ENCODE results near the gene DOCK3. TPM values are rescaled to one million over a fixed set of nuclear protein-coding genes. Genes with fewer than 3 reads are reported as not detected.

Gene DOCK3
- total RNA-seq, 1 experiment from 2014 or later, result 0.15 TPM

GRCh38 chr3:50985893-50986292 lies 311.2 kb downstream of the DOCK3 start:
- no peak overlapping the region for H3K27ac ChIP-seq (ENCODE audit: low read length)
- no peak overlapping the region for H3K4me2 ChIP-seq (ENCODE audit: low read length)
- H3K27me3 ChIP-seq (ENCODE audit: low read length), result peaks cover 7% of the 10 kb centered on the region
- H4K20me1 ChIP-seq (ENCODE audit: low read length), result no peaks in the 10 kb centered on the region
- H3K4me1 ChIP-seq (ENCODE audit: insufficient read depth, low read length), result no peaks in the 10 kb centered on the region
- H3K9me3 ChIP-seq (ENCODE audit: low read length), result no peaks in the 10 kb centered on the region
- ChIA-PET CTCF (no interaction called here), POLR2A (ENCODE audit: unreplicated experiment) (no interaction called here)
- no peak overlapping the region for H3K4me3 ChIP-seq (ENCODE audit: low read length)
- no peak overlapping the region for H2AFZ ChIP-seq (ENCODE audit: low read length)
- no peak overlapping the region for H3K9ac ChIP-seq (ENCODE audit: low read length)
- H3K79me2 ChIP-seq (ENCODE audit: low read length), result no peaks in the 10 kb centered on the region
- no peak for ATAC-seq
- intact Hi-C loops (cut with micrococcal nuclease), result no loop called here
- no peaks in the 10 kb centered on the region for H3K36me3 ChIP-seq (ENCODE audit: low read depth, low read length)
- H3K9me2 ChIP-seq (replicated peaks; ENCODE audit: low read length), result no peaks in the 10 kb centered on the region
- TF ChIP-seq, protein P1, sequence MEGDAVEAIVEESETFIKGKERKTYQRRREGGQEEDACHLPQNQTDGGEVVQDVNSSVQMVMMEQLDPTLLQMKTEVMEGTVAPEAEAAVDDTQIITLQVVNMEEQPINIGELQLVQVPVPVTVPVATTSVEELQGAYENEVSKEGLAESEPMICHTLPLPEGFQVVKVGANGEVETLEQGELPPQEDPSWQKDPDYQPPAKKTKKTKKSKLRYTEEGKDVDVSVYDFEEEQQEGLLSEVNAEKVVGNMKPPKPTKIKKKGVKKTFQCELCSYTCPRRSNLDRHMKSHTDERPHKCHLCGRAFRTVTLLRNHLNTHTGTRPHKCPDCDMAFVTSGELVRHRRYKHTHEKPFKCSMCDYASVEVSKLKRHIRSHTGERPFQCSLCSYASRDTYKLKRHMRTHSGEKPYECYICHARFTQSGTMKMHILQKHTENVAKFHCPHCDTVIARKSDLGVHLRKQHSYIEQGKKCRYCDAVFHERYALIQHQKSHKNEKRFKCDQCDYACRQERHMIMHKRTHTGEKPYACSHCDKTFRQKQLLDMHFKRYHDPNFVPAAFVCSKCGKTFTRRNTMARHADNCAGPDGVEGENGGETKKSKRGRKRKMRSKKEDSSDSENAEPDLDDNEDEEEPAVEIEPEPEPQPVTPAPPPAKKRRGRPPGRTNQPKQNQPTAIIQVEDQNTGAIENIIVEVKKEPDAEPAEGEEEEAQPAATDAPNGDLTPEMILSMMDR (conservative IDR thresholded peaks at IDR 0.05; ENCODE audit: low read depth, low read length), result no peak
- no peak for TF ChIP-seq EZH2phosphoT487 (IDR thresholded peaks at IDR 0.05; ENCODE audit: borderline replicate concordance, low read length)
- TF ChIP-seq EZH2 (IDR thresholded peaks at IDR 0.05; ENCODE audit: low read length, unreplicated experiment), result no peak
- H3F3A ChIP-seq (ENCODE audit: low read length, unreplicated experiment), result no peaks in the 10 kb centered on the region
- DNase-seq, result no peak
- BruUV-seq (replicated peaks), result no TSS peak

GRCh38 chr3:50986726-50987125 lies 312.0 kb downstream of the DOCK3 start:
- no peaks in the 10 kb centered on the region for H3K9me2 ChIP-seq (replicated peaks; ENCODE audit: low read length)
- CTCF ChIA-PET, result no interaction called here
- no peaks in the 10 kb centered on the region for H3K9me3 ChIP-seq (ENCODE audit: low read length)
- no peak overlapping the region for H3K4me3 ChIP-seq (ENCODE audit: low read length)
- H3K9ac ChIP-seq (ENCODE audit: low read length), result no peak overlapping the region
- H3K27ac ChIP-seq (ENCODE audit: low read length), result no peak overlapping the region
- H3K79me2 ChIP-seq (ENCODE audit: low read length), result no peaks in the 10 kb centered on the region
- no peaks in the 10 kb centered on the region for H3K36me3 ChIP-seq (ENCODE audit: low read depth, low read length)
- POLR2A ChIA-PET (ENCODE audit: unreplicated experiment), result no interaction called here
- H4K20me1 ChIP-seq (ENCODE audit: low read length), result no peaks in the 10 kb centered on the region
- DNase-seq, result no peak
- H3K4me2 ChIP-seq (ENCODE audit: low read length), result no peak overlapping the region
- BruUV-seq (replicated peaks), result no TSS peak
- no peak for ATAC-seq
- peaks cover 7% of the 10 kb centered on the region for H3K27me3 ChIP-seq (ENCODE audit: low read length)
- no peaks in the 10 kb centered on the region for H3F3A ChIP-seq (ENCODE audit: low read length, unreplicated experiment)
- H2AFZ ChIP-seq (ENCODE audit: low read length), result no peak overlapping the region
- intact Hi-C loops (cut with micrococcal nuclease), result no loop called here
- H3K4me1 ChIP-seq (ENCODE audit: insufficient read depth, low read length), result no peaks in the 10 kb centered on the region
- TF ChIP-seq EZH2 (IDR thresholded peaks at IDR 0.05; ENCODE audit: low read length, unreplicated experiment), result no peak
- TF ChIP-seq, protein P1 (conservative IDR thresholded peaks at IDR 0.05; ENCODE audit: low read depth, low read length), result no peak

DNA sequence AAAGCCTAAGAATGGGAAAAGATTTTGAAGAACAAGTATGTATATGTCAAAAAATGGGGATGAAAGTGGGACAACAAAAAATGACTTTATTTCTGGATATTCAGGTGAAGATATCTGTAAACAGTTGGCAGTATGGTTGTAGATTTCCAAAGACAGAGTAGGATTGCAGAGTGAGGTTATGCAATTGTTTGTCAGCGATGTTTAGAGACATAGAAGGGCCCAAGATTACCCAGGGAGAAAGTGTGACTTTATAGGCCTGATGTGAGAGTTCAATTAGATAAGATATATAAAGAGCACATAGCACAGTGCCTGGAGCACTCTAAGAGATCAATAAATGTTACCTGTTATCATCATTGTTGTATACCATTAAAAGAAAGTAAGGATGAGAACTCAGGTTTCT lies 319.8 kb downstream of the DOCK3 start:
- H4K20me1 ChIP-seq (ENCODE audit: low read length), result no peaks in the 10 kb centered on the region
- H3K4me3 ChIP-seq (ENCODE audit: low read length), result no peak overlapping the region
- intact Hi-C loops (cut with micrococcal nuclease), result no loop called here
- H3K36me3 ChIP-seq (ENCODE audit: low read depth, low read length), result no peaks in the 10 kb centered on the region
- H3F3A ChIP-seq (ENCODE audit: low read length, unreplicated experiment), result no peaks in the 10 kb centered on the region
- DNase-seq (no peak), ATAC-seq (no peak)
- no peaks in the 10 kb centered on the region for H3K9me2 ChIP-seq (replicated peaks; ENCODE audit: low read length)
- no peak overlapping the region for H3K4me2 ChIP-seq (ENCODE audit: low read length)
- no TSS peak for BruUV-seq (replicated peaks)
- H3K27me3 ChIP-seq (ENCODE audit: low read length), result peaks cover 17% of the 10 kb centered on the region; the same call in 1 of the 2 replicates
- H3K79me2 ChIP-seq (ENCODE audit: low read length), result no peaks in the 10 kb centered on the region
- H3K9ac ChIP-seq (ENCODE audit: low read length), result no peak overlapping the region
- no peaks in the 10 kb centered on the region for H3K4me1 ChIP-seq (ENCODE audit: insufficient read depth, low read length)
- no peak overlapping the region for H3K27ac ChIP-seq (ENCODE audit: low read length)
- TF ChIP-seq EZH2phosphoT487 (IDR thresholded peaks at IDR 0.05; ENCODE audit: borderline replicate concordance, low read length), result no peak
- TF ChIP-seq, protein P1 (conservative IDR thresholded peaks at IDR 0.05; ENCODE audit: low read depth, low read length), result no peak
- no peak for TF ChIP-seq EZH2 (IDR thresholded peaks at IDR 0.05; ENCODE audit: low read length, unreplicated experiment)
- H3K9me3 ChIP-seq (ENCODE audit: low read length), result no peaks in the 10 kb centered on the region
- H2AFZ ChIP-seq (ENCODE audit: low read length), result no peak overlapping the region
- CTCF ChIA-PET, result no interaction called here
- POLR2A ChIA-PET (ENCODE audit: unreplicated experiment), result no interaction called here

All from PC-3 (cell line).